ENCODE results near the gene GLOD5.

DNA sequence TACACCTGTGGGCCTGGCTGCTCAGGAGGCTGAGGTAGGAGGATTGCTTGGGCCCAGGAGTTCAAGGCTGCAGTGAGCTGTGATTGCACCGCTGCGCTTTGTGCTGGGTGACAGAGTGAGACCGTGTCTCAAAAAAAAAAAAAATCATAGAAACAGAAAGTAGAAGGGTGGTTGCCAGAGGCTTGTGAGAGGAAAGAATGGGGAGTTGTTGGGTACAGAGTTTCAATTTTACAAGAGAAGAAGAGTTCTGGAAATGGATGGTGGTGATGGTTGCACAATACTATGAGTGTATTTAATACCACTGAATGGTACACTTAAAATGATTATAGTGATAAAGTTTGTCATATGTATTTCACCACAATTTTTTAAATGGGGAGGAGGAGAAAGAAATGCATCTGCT lies 10.2 kb upstream of the GLOD5 start:
- TF ChIP-seq SUZ12 (IDR thresholded peaks at IDR 0.05; ENCODE audit: extremely low read depth, insufficient read depth, insufficient read length) (no peak), YY1 (IDR thresholded peaks at IDR 0.05; ENCODE audit: insufficient read depth, insufficient read length) (no peak), ZNF274 (IDR thresholded peaks at IDR 0.05; ENCODE audit: low read depth, low read length) (no peak)

Measured in NT2/D1 (cell line).